IPS-11a (cell line): ENCODE data around the gene PPP1R37.
"Not testable (repeated sequence)": the region's sequence is repeated elsewhere in the genome, so short reads cannot be mapped to it uniquely, and the experiment has no call there.

Experiments used
- H3K4me3 ChIP-seq: one replicate; pipeline ENCODE4 v1.5.1; 2013; ENCODE audit warnings: low read depth, low read length, control low read depth

Gene PPP1R37

DNA sequence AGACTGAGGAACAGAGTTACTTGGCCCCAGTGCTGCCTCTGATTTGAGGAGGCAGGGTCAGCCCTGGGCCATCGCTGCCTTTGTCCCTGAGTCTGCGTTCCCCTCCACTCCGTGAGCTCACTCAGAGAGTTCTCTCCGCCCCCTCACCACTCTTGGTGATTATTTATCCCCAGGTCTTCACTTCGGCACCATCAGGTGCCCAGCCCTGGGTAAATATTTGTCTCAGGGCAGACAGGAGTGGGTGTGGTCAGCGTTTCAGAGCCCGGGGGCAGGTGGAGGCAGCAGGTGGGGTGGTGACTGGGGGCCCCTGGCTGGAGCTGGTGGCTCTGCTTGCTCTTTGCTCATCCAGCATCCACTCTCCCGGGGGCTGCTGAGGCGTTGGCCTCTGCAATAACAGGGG, 20.6 kb downstream of the PPP1R37 start:
- H3K4me3 ChIP-seq: no peak overlapping the region

DNA sequence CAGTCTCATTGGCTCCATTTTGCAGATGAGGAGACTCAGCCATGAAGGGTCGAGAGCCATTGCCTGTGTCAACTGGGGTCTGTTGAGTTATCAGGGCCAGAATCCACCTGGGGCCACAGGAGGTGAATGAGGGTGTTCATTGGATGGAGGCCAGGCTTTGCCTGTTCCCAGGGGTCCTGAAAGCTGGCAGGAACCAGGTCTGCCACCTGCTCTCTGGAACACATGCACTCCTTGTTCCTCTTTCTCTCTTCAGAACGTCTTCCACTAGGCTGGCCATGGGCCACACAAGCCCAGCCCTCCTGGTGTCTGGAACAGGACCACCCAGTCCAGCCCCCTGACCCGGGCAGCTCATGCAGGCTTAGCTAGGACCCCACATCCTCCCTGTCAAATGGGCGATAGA, 21.1 kb downstream of the PPP1R37 start:
- H3K4me3 ChIP-seq: no peak overlapping the region

DNA sequence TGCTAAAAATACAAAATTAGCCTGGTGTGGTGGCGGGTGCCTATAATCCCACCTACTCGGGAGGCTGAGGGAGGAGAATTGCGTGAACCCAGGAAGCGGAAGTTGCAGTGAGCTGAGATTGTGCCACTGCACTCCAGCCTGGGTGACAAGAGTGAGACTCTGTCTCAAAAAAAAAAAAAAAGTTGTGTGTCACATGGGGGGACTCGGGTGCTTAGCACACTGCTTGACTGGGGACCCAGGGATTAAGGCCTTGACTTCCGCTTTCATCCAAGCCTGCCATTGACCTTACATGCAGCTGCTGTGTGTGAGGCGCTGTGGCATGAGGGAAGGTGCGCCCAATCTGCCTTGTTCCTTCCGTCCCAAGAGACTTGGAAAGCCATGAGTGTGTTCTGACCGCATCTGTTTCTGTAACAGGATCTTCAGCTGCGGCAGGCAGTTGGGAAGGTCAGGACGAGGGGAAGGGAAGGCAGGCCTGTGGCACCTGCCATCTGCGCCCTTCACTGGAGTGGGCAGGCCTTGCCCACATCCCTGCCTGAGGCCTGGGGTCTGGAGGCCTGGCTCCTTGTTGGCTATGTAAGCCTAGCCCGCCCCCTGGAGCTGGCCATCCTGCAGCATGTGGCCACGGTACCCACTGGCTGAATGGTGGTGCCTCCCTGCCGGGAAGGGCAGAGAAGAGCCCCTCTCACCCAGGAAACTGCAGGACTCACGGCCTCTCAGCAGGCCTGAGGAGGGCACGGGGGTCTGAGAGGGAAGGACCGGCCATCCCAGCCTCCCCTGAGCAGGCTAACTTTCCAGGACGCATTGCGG, 23.0 kb downstream of the PPP1R37 start:
- no peak overlapping the region for H3K4me3 ChIP-seq

DNA sequence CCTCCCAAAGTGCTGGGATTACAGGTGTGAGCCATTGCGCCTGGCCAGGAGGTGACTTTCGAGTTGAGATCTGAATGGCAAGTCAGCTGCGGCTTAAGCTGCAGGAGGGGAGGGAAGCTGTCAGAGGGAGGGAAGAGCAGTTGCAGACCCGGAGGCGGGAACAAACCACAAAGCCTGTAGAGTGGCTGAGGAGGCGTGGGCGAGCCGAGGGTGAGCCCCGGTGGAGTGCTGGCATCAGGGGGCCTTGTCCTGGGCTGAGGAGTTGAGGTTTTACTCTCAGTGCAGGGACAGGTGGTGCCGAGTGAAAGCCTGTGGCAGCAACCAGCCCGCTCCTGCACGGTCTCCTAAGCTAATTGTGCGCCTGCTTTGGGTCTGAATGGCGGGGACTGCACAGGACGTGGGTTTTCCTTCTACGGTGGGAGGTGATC, 24.2 kb downstream of the PPP1R37 start:
- H3K4me3 ChIP-seq: no peak overlapping the region

- no peak overlapping the region for H3K4me3 ChIP-seq
These were observed 24.7 kb downstream of the PPP1R37 start for GRCh38 chr19:45117671-45118070.

DNA sequence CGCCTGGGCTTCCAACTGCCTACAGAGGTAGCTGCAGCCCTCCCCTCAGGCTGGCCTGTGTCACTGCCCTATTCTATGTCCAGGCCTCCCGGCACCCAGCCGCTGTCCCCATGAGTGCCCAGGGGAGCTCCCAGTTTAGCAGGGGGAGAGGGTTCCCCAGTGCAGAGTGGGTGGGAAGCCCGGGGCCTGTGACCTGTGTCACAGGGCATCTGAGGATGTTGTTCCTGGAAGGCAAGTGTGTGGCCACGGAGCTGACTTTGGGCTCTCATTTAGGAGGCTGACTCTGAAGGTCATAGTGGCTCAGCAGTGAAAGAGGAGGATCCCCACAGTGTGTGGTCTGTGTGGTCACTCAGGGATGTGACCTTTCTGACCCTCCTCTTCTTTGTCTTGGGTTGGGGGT, 25.1 kb downstream of the PPP1R37 start:
- no peak overlapping the region for H3K4me3 ChIP-seq

DNA sequence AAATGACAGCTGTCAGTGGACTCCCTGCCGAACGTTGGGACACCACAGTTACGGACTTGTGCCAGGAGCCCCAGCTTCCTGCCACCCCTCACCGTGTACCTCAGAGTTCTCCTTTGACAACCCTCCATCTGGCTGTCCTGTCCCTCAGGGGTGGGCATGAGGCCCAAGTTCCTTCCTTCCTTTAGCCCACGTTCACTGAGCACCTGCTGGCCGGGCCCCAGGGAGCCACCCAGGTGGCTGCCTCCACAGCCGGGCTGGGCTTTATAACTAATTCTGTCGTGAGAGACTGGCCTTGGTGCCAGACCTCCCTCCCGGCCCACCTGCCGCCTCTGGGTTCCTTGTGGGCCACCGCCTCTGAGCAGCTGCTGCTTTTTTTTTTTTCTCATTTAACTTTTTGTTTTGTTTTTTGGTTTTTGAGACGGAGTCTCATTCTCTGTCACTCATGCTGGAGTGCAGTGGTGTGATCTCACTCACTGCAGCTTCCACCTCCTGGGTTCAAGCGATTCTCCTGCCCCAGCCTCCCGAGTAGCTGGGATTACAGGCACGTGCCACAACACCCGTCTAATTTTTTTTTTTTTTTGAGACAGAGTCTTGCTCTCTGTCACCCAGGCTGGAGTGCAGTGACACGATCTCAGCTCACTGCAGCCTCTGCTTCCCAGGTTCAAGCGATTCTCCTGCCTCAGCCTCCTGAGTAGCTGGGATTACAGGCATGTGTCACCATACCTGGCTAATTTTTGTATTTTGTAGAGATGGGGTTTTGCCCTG, 25.8 kb downstream of the PPP1R37 start:
- H3K4me3 ChIP-seq: not testable (repeated sequence)

GRCh38 chr19:45119582-45119981, 26.6 kb downstream of the PPP1R37 start:
- H3K4me3 ChIP-seq: no peak overlapping the region

GRCh38 chr19:45121827-45122345, 28.9 kb downstream of the PPP1R37 start:
- H3K4me3 ChIP-seq: no peak overlapping the region

DNA sequence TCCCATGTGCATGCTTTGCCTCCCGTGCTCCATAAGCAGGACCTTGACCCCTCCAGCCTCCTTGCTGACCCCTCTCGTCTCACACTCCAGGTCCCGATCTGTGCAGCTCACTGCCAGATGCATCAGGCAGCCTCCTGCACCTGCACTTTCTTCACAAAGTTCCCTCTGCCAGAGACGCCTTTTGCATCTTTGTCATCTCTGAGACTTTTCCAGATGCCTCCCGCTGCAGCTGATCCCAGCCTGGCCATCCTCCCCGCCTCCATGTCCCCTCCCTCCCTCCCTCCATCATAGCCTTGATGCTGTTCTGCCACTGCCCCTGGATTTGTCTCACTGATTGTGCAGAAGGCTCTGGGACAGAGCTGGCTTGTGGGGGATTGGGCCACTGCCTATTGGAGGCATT, 29.9 kb downstream of the PPP1R37 start:
- H3K4me3 ChIP-seq: no peak overlapping the region

DNA sequence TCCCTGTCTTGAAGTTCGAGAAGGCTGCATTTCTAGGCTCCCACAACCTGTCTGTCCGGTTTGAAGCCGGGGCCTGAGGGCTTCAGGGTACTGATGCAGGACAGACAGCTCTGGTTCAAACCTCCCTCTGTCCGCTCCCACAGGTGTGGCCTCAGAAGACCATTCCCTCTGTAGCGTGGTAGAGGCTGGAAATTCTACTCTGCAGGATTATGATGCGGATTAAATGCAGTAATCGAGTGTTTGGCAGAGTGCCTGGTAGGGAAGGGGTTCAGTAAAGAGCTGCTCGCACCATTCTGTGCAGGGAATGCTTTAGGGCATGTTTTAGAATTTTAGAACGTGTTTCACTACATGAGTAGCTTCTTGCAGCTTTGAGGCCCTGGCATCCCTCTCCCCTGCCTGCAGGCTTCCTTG, 30.5 kb downstream of the PPP1R37 start:
- H3K4me3 ChIP-seq: no peak overlapping the region

GRCh38 chr19:45124021-45124420, 31.0 kb downstream of the PPP1R37 start:
- no peak overlapping the region for H3K4me3 ChIP-seq

- no peak overlapping the region for H3K4me3 ChIP-seq
These were observed 32.4 kb downstream of the PPP1R37 start for GRCh38 chr19:45125360-45125759.

- no peak overlapping the region for H3K4me3 ChIP-seq
These were observed 33.1 kb downstream of the PPP1R37 start for GRCh38 chr19:45125975-45126493.

GRCh38 chr19:45126654-45127053, 33.7 kb downstream of the PPP1R37 start:
- H3K4me3 ChIP-seq: no peak overlapping the region

GRCh38 chr19:45128146-45128545, 35.2 kb downstream of the PPP1R37 start:
- no peak overlapping the region for H3K4me3 ChIP-seq

DNA sequence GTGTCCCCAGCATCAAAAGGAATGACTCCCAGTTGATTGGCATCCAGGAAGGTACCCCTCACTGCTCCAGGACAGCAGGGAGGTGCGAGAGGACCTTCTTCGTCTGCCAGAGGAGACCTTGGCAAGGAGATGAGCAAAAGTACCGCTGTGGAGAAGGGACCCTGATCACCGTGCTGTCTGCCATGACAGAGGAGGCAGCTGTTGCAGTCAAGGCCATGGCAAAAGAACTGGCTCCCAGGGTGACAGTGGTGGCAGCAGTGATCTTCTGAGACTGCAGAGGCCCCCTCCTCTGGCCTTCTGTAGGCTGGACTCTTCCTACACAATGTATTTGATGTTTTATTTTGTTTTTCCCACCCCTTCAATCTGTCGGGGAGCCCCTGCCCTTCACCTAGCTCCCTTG, 35.8 kb downstream of the PPP1R37 start:
- no peak overlapping the region for H3K4me3 ChIP-seq

GRCh38 chr19:45130236-45130635, 37.3 kb downstream of the PPP1R37 start:
- H3K4me3 ChIP-seq: no peak overlapping the region

DNA sequence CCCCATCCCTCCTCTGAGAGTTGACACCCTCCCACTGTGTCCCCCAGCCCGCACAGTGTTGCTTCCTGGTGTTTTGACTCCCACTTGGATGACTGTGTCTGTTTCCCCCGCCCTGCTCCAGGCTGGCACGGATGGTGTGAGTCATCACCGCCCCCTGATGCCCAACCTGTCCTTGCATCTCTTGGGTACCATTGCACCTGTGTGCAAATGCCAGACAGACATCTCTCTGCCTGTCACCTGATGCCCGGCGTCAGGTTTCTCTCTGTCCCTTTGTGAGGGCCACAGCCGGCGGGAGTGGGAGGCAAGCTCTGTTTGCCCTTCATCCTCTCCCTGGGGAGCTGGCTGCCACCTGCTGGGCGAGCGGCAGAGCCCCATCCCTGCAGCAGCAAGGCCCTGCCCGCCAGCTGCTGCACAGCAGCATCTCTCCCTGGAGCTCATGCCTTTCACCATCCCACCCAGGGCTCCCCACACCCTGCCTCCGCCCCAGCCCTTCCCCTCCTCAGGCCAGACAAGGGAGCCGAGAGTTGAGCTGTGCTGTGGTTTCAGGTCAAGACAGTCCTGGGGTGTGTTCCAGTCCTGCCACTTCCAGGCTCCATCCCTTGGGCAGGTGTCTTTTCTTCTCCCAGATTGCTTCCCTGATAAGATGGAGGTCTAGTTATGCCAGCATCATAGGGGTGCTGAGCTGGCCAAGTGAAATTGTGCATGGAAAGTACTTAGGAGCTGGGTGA, 38.1 kb downstream of the PPP1R37 start:
- no peak overlapping the region for H3K4me3 ChIP-seq

DNA sequence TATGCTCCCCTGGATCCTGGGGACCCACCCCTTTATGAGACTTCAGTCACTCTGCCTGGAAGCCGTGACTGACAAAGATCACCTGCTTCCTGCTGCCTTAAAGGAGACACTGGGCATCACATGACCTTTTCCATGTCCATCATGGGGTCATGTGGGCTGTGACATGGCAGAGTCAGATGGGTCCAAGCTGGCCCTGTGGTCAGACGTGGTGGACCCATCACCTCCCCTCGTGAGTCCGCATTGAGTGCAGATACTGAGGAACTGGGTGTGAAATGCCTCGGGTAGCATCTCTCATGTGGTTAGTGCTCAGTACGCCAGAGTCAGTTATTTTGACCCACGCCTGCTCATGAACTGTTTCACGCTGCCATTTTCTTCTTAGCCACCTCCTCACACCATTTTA, 40.7 kb downstream of the PPP1R37 start:
- no peak overlapping the region for H3K4me3 ChIP-seq
